ENCODE measurements around the gene PANX3. TPM values are rescaled to one million over a fixed set of nuclear protein-coding genes. Genes with fewer than 3 reads are reported as not detected.

The PANX3 gene
- total RNA-seq, 4 donors from 2014 or later = not detected

- DNase-seq = no peak
- H3K4me3 ChIP-seq = no peak overlapping the region
- intact Hi-C loops (cut with DNase I; ENCODE audit: low total_unique reads) = loop anchor here (5.0 kb wide), 1 partner anchor 170 kb away; no protein-coding TSS in a partner anchor
- H3K27me3 ChIP-seq = no peaks in the 10 kb centered on the region
- no peaks in the 10 kb centered on the region for H3K4me1 ChIP-seq
- H3K27ac ChIP-seq = no peak overlapping the region
- no peaks in the 10 kb centered on the region for H3K9me3 ChIP-seq
- H3K36me3 ChIP-seq = no peaks in the 10 kb centered on the region
- TF ChIP-seq POLR2A (IDR thresholded peaks at IDR 0.05) (no peak), CTCF (IDR thresholded peaks at IDR 0.05) (no peak)
Measured at GRCh38 chr11:124667601-124668000, 56.4 kb downstream of the PANX3 start.

GRCh38 chr11:124669193-124669592 lies 58.0 kb downstream of the PANX3 start:
- peak; percentile 18 to 41 for DNase-seq
- H3K9me3 ChIP-seq = no peaks in the 10 kb centered on the region
- no peak overlapping the region for H3K27ac ChIP-seq
- intact Hi-C loops (cut with DNase I; ENCODE audit: low total_unique reads) = loop anchor here (2.0 to 5.0 kb wide), 2 partner anchors 94 to 168 kb away; partner anchors contain the start of gene ESAM
- H3K27me3 ChIP-seq = no peaks in the 10 kb centered on the region
- TF ChIP-seq POLR2A (IDR thresholded peaks at IDR 0.05) = no peak
- peak; percentile 76 to 87 (median 84) for TF ChIP-seq CTCF (IDR thresholded peaks at IDR 0.05)
- no peaks in the 10 kb centered on the region for H3K36me3 ChIP-seq
- no peak overlapping the region for H3K4me3 ChIP-seq
- peaks cover 0 to under 1% of the 10 kb centered on the region in 2 donors for H3K4me1 ChIP-seq

Small RNA genes lying within 50 kb of the gene (small RNA-seq; reads per million reads assigned to genes)
- not detected for gene RNA5SP352

Other genes with a start within 250 kb of the PANX3 start
- not detected for gene OR8B2, start 226.9 kb upstream of the PANX3 start, total RNA-seq
- not detected for gene OR8B3, start 212.4 kb upstream of the PANX3 start, total RNA-seq
- gene OR8B4, start 186.6 kb upstream of the PANX3 start, total RNA-seq = not detected
- gene OR8B8, start 165.7 kb upstream of the PANX3 start, total RNA-seq = not detected
- gene OR8B12, start 67.8 kb upstream of the PANX3 start, total RNA-seq = not detected
- not detected for gene OR8A1, start 41.4 kb upstream of the PANX3 start, total RNA-seq
- 10 to 100 TPM; 25.4 to 61.0 (median 38.9) TPM for gene TBRG1, start 11.4 kb downstream of the PANX3 start, total RNA-seq
- 1 to 10 TPM in 3 of 4 donors, under 1 TPM in 1; 0.77 to 7.5 (median 5.3) TPM for gene SIAE, start 62.3 kb downstream of the PANX3 start, total RNA-seq
- 1 to 10 TPM in 3 of 4 donors, under 1 TPM in 1; 0.51 to 9.0 (median 2.7) TPM for gene SPA17, start 62.5 kb downstream of the PANX3 start, total RNA-seq
- gene NRGN, start 128.5 kb downstream of the PANX3 start, total RNA-seq = 10 to 100 TPM in 1 of 4 donors, under 1 TPM in 1, not detected in 2; 0.62 to 16.4 TPM
- gene VSIG2, start 140.8 kb downstream of the PANX3 start, total RNA-seq = 1 to 10 TPM in 2 of 4 donors, not detected in 2; 1.9 to 2.2 TPM
- gene ESAM, start 150.9 kb downstream of the PANX3 start, total RNA-seq = 10 to 100 TPM; 18.7 to 91.6 (median 47.7) TPM
- 10 to 100 TPM in 3 of 4 donors, 1 to 10 TPM in 1; 5.1 to 36.6 (median 24.5) TPM for gene MSANTD2, start 189.0 kb downstream of the PANX3 start, total RNA-seq

All from uterus (tissue), 4 donors.